Kidney epithelial cell (primary cell): ENCODE results near the gene GCNT4. TPM values are rescaled to one million over a fixed set of nuclear protein-coding genes. Genes with fewer than 3 reads are reported as not detected.
"Not testable (repeated sequence)": the region's sequence is repeated elsewhere in the genome, so short reads cannot be mapped to it uniquely, and the experiment has no call there.

ENCODE experiments used
- DNase-seq: peaks from one replicate; pipeline ENCODE4 v3.0.0-alpha.2; 2010; ENCODE audit warnings: low read depth
- H3K27me3 ChIP-seq: 2 replicates; pipeline ENCODE4 v1.6.0; 2011; ENCODE audit warnings: low read length; ENCODE audit not compliant: control insufficient read depth, insufficient read depth
- H3K36me3 ChIP-seq: 2 replicates; pipeline ENCODE4 v1.5.1; 2011; ENCODE audit warnings: low read length; ENCODE audit not compliant: control insufficient read depth, insufficient read depth
- H3K4me3 ChIP-seq: 2 replicates; pipeline ENCODE4 v1.5.1; 2011; ENCODE audit warnings: low read depth, mild to moderate bottlenecking, control low read depth, low read length
- total RNA-seq: library from RNA; depleted of rRNA; stranded (reverse); fragments of >200 nt; gene quantifications from 2 replicates; pipeline ENCODE4 v1.2.3, GENCODE V29; 2015
- TF ChIP-seq, protein P1 (sequence below): IDR thresholded peaks from 2 replicates; pipeline ENCODE4 v1.5.1; 2011; ENCODE audit warnings: mild to moderate bottlenecking, moderate library complexity, low read length, control low read depth, inconsistent platforms; ENCODE audit not compliant: insufficient read depth, poor library complexity, severe bottlenecking

The GCNT4 gene
- total RNA-seq, 1 donor from 2014 or later: 3.8 TPM

DNA sequence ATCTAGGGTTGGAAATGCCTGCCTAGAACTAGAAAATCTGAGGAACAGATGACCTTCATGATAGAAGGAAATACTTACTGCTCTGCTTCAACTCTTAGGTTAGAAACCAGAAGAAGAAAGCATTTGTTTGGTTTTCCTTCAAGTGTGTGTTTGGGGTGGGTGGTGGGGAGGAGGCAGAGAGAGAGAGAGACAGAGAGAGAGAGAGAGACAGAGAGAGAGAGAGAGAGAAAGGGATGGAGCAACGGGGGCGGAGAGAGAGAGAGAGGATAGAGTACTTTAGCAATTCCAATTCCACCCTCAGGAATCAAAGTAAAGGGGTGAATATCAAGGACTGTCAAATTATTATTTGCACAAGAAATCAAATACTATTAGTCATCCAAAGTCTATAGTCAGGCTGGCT, 29.2 kb upstream of the GCNT4 start:
- Histone ChIP-seq H3K27me3 (no peaks in the 10 kb centered on the region), H3K4me3 (no peak overlapping the region), H3K36me3 (no peaks in the 10 kb centered on the region)
- TF ChIP-seq, protein P1, sequence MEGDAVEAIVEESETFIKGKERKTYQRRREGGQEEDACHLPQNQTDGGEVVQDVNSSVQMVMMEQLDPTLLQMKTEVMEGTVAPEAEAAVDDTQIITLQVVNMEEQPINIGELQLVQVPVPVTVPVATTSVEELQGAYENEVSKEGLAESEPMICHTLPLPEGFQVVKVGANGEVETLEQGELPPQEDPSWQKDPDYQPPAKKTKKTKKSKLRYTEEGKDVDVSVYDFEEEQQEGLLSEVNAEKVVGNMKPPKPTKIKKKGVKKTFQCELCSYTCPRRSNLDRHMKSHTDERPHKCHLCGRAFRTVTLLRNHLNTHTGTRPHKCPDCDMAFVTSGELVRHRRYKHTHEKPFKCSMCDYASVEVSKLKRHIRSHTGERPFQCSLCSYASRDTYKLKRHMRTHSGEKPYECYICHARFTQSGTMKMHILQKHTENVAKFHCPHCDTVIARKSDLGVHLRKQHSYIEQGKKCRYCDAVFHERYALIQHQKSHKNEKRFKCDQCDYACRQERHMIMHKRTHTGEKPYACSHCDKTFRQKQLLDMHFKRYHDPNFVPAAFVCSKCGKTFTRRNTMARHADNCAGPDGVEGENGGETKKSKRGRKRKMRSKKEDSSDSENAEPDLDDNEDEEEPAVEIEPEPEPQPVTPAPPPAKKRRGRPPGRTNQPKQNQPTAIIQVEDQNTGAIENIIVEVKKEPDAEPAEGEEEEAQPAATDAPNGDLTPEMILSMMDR: no peak
- DNase-seq: no peak

DNA sequence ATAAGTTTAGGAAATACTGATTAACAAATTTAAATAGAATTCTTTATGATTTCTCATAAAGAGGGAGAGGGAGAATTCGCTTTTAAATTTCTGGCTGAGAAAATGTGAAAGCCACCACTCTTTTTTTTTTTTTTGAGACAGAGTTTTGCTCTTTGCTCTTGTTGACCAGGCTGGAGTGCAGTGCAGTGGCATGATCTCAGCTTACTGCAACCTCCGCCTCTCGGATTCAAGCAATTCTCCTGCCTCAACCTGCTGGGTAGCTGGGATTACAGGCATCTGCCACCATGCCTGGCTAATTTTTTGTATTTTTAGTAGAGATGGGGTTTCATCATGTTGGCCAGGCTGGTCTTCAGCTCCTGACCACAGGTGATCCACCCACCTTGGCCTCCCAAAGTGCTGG, 27.0 kb upstream of the GCNT4 start:
- not testable (repeated sequence) for DNase-seq, H3K4me3 ChIP-seq, H3K36me3 ChIP-seq, H3K27me3 ChIP-seq

DNA sequence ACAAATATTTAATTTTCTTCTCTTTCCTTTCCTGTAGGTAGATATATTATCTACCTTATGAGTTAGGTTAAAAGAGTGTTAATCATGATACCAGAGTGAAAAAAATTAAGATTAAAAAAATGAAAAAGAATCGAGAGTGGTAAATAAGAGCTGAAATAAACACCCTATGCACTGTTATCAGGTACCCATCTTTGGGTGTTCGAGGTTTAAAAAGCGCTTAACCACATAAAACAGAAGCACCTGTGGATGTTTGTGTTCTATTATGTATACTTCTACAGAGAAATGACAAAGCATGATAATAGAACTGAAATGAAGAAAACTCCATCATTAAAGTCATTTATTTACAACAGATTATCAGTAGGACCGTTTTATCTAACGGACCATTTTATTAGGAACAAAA, 25.7 kb upstream of the GCNT4 start:
- TF ChIP-seq, protein P1: no peak
- Histone ChIP-seq H3K27me3 (no peaks in the 10 kb centered on the region), H3K4me3 (no peak overlapping the region), H3K36me3 (no peaks in the 10 kb centered on the region)
- no peak for DNase-seq

DNA sequence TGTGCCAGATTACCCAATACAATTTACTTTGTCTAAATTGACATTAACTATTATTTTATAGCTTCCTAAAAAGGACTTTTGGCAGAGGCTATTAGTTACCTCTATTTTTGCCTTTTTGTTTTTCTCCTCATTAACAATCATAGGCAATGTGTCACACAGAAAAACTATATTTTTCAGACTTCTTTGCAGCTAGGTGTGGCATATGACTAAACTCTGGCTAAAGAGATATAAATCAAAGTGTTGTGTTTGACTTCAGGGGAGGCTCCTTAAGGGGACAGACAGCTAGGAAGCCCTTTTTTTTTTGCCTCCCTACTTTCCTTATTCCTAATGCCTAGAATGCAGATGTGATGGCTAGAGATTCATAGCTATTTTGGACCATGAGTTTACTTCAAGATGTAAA, 19.7 kb upstream of the GCNT4 start:
- DNase-seq: no peak
- Histone ChIP-seq H3K27me3 (no peaks in the 10 kb centered on the region), H3K36me3 (no peaks in the 10 kb centered on the region), H3K4me3 (no peak overlapping the region)
- TF ChIP-seq, protein P1: no peak

DNA sequence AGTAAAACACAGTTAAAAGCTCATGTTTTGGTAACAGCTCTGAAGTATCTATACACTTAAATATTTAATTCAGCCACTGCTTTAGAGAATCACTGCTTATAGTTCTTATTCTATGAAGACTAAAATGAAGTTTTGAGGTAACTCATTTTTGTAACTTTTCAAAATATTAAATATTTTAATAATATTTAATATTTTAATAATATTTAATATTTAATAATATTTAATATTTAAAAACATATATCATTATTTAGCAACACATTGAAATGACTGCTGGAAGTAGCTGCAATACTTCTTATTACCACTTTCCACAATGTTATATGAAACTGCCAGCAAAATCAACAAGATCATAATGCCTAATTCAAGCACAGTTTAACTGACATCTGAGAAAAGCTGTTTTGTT, 18.7 kb upstream of the GCNT4 start:
- Histone ChIP-seq H3K36me3 (no peaks in the 10 kb centered on the region), H3K4me3 (no peak overlapping the region), H3K27me3 (no peaks in the 10 kb centered on the region)
- no peak for DNase-seq
- TF ChIP-seq, protein P1: no peak

DNA sequence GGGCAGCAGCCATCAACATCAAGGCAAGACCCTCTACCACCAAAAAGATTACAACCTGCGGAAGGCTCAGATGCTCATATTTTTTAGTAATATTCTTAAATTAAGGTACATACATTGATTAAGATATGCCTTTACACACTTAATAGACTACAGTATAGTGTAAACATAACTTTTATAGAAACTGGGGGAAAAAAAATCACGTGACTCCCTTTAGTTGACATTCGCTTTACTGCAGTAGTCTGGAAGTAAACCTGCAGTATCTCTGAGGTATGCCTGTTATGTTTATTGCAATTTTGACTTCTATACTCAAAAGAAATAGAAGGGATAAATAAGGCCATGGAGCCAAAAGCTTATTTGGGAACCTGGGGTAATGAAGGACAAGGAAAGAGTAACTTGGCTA, 15.1 kb upstream of the GCNT4 start:
- Histone ChIP-seq H3K27me3 (no peaks in the 10 kb centered on the region), H3K4me3 (no peak overlapping the region), H3K36me3 (no peaks in the 10 kb centered on the region)
- no peak for DNase-seq
- TF ChIP-seq, protein P1: no peak
